Heart right ventricle (tissue), 16 donors: ENCODE data around the gene DPP10. TPM values are rescaled to one million over a fixed set of nuclear protein-coding genes. Genes with fewer than 3 reads are reported as not detected.

Experiments
- ATAC-seq, 8 donors: fragments of 200-7000 bp; cut with Tn5 transposase; one replicate each; pipeline ENCODE4 v1.9.1; 2020; ENCODE audit warnings: mild to moderate bottlenecking in 8 of 8, moderate library complexity in 8 of 8, moderate number of reproducible peaks in 1 of 8
- DNase-seq, 2 donors: peaks; one replicate each; pipeline ENCODE4 v3.0.0-alpha.2; 2020
- H3K27ac ChIP-seq, 10 donors: fragments of 200-600 bp; sonication (generic) in 2 of 10; one replicate each; pipeline versions ENCODE4 v1.5.0 to v1.8.0; 2020 to 2022; ENCODE audit warnings: mild to moderate bottlenecking in 3 of 10
- H3K27me3 ChIP-seq, 7 donors: fragments of 200-600 bp; one replicate each; pipeline ENCODE4 v1.8.0; 2021 to 2022; ENCODE audit warnings: mild to moderate bottlenecking in 2 of 7
- H3K36me3 ChIP-seq, 9 donors: fragments of 200-600 bp; sonication (generic) in 1 of 9; one replicate each; pipeline versions ENCODE4 v1.5.0 to v1.8.0; 2020 to 2022; ENCODE audit warnings: mild to moderate bottlenecking in 2 of 9
- H3K4me1 ChIP-seq, 9 donors: fragments of 200-600 bp; sonication (generic) in 1 of 9; one replicate each; pipeline versions ENCODE4 v1.5.0 to v1.8.0; 2020 to 2022; ENCODE audit warnings: mild to moderate bottlenecking in 4 of 9
- H3K4me3 ChIP-seq, 10 donors: fragments of 200-600 bp; sonication (generic) in 2 of 10; one replicate each; pipeline versions ENCODE4 v1.5.0 to v1.8.0; 2020 to 2022; ENCODE audit warnings: mild to moderate bottlenecking in 7 of 10, moderate library complexity in 2 of 10
- H3K9me3 ChIP-seq, 11 donors: fragments of 200-600 bp in 10 of 11; sonication (generic) in 2 of 11; one replicate each; pipeline versions ENCODE4 v1.5.0 to v1.8.0; 2013 to 2022; ENCODE audit warnings: mild to moderate bottlenecking in 2 of 11, control low read depth in 1 of 11, moderate library complexity in 1 of 11
- CTCF ChIP-seq, 9 donors: fragments of 200-600 bp; sonication (generic) in 2 of 9; IDR thresholded peaks; one replicate each; pipeline versions ENCODE4 v1.5.0 to v1.8.0; 2021 to 2022; ENCODE audit warnings: antibody characterized with exemption in 9 of 9, mild to moderate bottlenecking in 5 of 9, moderate library complexity in 1 of 9
- WGBS, 2 donors: extraction: QIAGEN DNeasy Blood & Tissue Kit; methylation state at CpG; one replicate each; pipeline ENCODE4 v1.1.7; 2013; ENCODE audit warnings: inconsistent platforms in 1 of 2; 5-methylcytosine and 5-hydroxymethylcytosine counted together
- intact Hi-C, 10 donors: fragments of 100-400 bp; cut with DNase I; formaldehyde crosslinking; loops; one replicate each; pipeline versions ENCODE4 v1.11.1 to v1.14.2; 2022
- polyA plus RNA-seq, 2 donors: library from polyadenylated mRNA; stranded (reverse); fragments of 200-250 nt; gene quantifications; one replicate each; pipeline ENCODE4 v1.2.3, GENCODE V29; 2013
- total RNA-seq, 10 donors: library from RNA; stranded (reverse); fragmentation: NEBNext Ultra II Directional in 3 of 10; extraction: Animal tissue kit (Norgen Biotek cat#: 25700) in 3 of 10; gene quantifications; one replicate each; pipeline versions ENCODE4 v1.2.1 to v1.2.4, GENCODE V29; 2021 to 2023
- donor health status: Arrhythmogenic right ventricular cardiomyopathy.
- donor health status: ischemic (EF 13 %, LVEDD 7.1; RV severe dilation, severe dysfunction).
- donor health status: healthy with polysubstance abuse.
- donor health status: DM: no; HTN: yes; CAD: no.
- donor health status: DM: no; HTN: no; CAD: no.
- donor health status: ischemic (EF 25% LVEDD 6.9; RV normal size, moderate dysfunction).
- donor health status: ischemic (EF 25% LVEDD 5.7; RV mildly dilated, moderate dysfunction).
- donor health status: healthy.
- donor health status: DM: yes; HTN: yes; CAD: no.
- donor health status: Ischemic cardiomyopathy.
- donor health status: ischemic (EF 35%, LVEDD 5.7; RV mildly dilated, moderate dysfunction).
- donor health status: nonischemic (EF 11% LVEDD 7.7; RV severe dilation, severe dysfunction).
- donor health status: DM: yes; HTN: yes; CAD: no.
- donor health status: PGD.
- donor health status: ischemic (EF 29% LVEDD 5.4; RV normal size, mild dysfunction).
- donor health status: nonischemic (EF 23%, LVEDD 6.1; RV moderate dilation, normal function).

The DPP10 gene
- total and polyA plus RNA-seq, 12 donors: 0.15 to 0.49 (median 0.38) TPM; not detected in 9

DNA sequence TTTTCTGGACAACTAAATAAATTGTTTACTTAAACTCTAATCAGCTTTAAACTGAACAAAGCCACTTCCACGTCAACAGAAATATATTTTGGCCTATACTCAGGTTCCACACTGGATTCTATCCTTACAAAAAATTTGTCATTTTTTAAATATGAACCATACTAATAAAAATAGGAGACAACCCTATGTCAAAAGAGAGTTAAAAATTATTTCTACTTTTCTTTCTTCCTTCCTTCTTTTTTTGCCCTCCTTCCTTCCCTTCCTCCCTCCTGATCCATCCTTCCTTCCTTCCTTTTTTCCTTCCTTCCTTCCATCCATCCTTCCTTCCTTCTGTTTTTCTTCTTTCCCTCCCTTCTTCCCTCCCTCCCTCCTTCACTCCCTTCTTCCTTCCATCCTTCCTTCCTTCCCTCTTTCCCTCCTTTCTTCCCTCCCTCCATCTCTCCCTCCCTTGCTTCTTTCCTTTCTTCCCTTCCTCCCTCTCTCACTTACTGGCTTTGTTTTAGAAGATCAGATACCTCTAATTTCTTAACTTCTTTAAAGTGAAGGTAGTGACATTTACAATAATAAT is 1444.9 kb downstream of the DPP10 start:
- intact Hi-C loops: no loop called here
- peaks cover 0 to 48% (median 8%) of the 10 kb centered on the region in 11 donors for H3K9me3 ChIP-seq
- no peaks in the 10 kb centered on the region for H3K36me3 ChIP-seq
- DNase-seq (no peak), ATAC-seq (no peak)
- WGBS, 2 donors: 58 to 59% methylated on average over 1 of the region's 1 CpG
- no peaks in the 10 kb centered on the region for H3K4me1 ChIP-seq
- H3K4me3 ChIP-seq: no peak overlapping the region
- no peak for TF ChIP-seq CTCF (IDR thresholded peaks at IDR 0.05)
- no peaks in the 10 kb centered on the region for H3K27me3 ChIP-seq
- H3K27ac ChIP-seq: no peak overlapping the region
